ES-I3 (cell line): ENCODE results near the gene PITPNM2.

Experiments
- H3K36me3 ChIP-seq: 2 replicates; pipeline ENCODE4 v1.6.1; 2013; ENCODE audit warnings: mild to moderate bottlenecking, low read length, control low read depth, moderate library complexity; ENCODE audit not compliant: insufficient read depth
- H3K4me1 ChIP-seq: 2 replicates; pipeline ENCODE4 v1.6.1; 2013; ENCODE audit warnings: mild to moderate bottlenecking, control low read depth, low read length; ENCODE audit not compliant: insufficient read depth
- H3K9ac ChIP-seq: 2 replicates; pipeline ENCODE4 v1.6.1; 2013; ENCODE audit warnings: low read depth, mild to moderate bottlenecking, low read length, moderate library complexity
- H3K9me3 ChIP-seq: 2 replicates; pipeline ENCODE4 v1.6.1; 2013; ENCODE audit warnings: mild to moderate bottlenecking, low read length, moderate library complexity; ENCODE audit not compliant: control insufficient read depth, insufficient read depth

Gene PITPNM2

DNA sequence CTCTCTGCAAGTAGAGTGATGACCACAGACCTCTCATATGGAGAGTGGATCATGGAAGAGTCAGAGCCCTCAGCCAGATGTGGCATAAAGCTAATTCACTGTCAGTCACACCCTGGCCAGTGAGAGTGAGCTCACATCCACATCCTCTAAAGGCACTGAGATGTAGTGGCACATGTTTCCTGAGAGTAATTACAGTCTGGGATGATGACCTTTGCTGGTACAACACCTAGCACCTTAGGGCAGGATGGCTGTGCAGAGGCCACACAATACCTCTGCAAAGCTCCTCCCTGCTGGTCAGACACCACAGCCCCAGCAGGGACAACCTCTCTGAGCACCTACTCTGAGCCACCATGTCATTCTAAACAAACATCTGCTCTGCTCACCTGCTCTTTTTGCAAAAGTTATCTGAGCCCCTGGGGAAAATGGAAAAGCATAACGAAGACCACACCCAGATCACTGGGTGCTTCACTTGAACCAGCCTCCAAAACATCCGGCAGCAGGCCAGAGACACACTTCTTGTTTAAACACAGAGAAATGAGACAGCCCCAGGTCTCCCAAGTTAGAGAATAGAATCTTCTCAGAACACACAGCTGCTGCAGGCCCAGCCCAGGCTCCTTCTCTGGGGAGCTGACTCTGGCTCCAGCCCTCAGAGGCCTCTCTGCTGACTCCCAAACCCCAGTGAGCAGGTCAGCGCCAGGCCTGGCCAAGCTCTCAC lies 30.3 kb downstream of the PITPNM2 start:
- Histone ChIP-seq H3K4me1 (peaks cover 3% of the 10 kb centered on the region; the same call in 1 of the 2 replicates), H3K36me3 (no peaks in the 10 kb centered on the region; the same call in 1 of the 2 replicates), H3K9me3 (no peaks in the 10 kb centered on the region), H3K9ac (no peak overlapping the region)

DNA sequence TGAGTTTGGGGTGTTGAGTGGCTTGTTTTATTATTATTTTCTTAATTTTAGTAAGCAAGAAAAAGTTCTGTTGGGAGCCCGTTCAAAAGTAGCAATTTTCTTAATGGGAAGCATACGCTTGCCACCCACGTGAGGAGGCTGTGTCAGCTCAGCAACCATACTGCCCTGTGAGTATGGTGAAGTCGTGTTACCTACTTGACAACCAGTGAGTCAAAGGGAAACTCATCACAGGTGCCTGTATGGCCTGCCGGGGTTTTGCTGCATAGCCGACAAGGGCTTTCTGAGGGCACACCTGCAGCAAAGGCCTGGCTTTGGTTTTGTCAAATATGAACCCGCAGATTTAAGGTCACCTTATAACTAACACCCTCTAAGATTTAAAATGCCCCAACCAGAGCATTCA lies 31.1 kb downstream of the PITPNM2 start:
- Histone ChIP-seq H3K36me3 (no peaks in the 10 kb centered on the region; the same call in 1 of the 2 replicates), H3K4me1 (peaks cover 5% of the 10 kb centered on the region; the same call in 1 of the 2 replicates), H3K9me3 (no peaks in the 10 kb centered on the region), H3K9ac (no peak overlapping the region)

DNA sequence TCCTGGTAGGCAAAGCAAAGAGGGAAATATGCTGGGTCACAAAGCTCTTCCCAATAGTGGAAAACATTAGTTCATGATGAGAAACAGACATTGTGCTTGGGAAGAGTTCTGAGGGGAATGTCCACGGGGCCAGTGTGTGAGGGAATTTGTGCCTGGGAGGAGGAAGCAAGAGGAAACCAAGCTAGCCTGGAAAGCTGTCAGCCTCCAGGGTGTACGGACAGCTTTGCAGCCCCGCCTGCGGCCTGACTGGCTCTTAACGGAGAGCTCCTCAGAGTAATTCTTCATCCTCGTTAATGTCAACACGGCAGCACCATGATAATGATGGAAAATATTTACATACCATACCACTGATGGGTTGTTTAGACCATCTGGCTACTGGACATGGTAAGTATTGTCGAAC lies 32.4 kb downstream of the PITPNM2 start:
- Histone ChIP-seq H3K9me3 (no peaks in the 10 kb centered on the region), H3K9ac (no peak overlapping the region), H3K4me1 (peaks cover 5% of the 10 kb centered on the region; the same call in 1 of the 2 replicates), H3K36me3 (no peaks in the 10 kb centered on the region; the same call in 1 of the 2 replicates)

DNA sequence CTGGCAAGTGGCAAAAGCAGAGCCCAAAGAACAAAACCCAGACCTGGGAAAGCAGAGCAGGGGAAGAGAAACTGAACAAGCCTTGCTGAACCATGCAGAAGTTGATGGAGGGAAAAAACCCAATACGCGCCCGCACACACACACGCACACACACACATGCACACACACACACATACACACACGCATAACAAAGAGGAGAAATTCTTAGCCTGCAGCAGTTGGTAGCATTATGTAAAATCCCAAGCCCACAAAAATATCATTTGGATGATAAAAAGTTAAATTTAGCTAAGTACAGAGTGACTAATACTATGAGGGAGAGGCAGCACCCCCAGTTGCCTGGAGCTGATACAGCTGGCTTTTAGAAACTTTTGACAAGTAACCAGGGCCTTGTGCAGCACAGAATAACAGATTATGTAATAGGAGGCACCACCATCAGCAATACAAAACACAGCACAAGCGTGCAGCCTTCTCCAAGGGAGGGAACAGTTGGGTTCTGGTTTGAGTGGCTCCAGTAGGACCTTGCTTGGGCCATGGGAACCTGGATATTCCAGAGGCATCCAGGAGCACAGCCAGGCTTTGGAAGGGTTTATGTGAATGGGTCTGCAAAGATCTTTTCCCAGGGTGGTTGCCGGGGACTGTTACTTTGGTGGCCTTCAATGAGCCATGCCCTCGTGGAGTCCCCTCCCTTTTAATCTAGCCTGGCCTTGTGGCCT lies 35.3 kb downstream of the PITPNM2 start:
- H3K9ac ChIP-seq, result no peak overlapping the region
- peaks cover 14% of the 10 kb centered on the region for H3K4me1 ChIP-seq
- H3K9me3 ChIP-seq, result no peaks in the 10 kb centered on the region
- no peaks in the 10 kb centered on the region; the same call in 1 of the 2 replicates for H3K36me3 ChIP-seq

GRCh38 chr12:123114304-123115083 lies 36.4 kb downstream of the PITPNM2 start:
- Histone ChIP-seq H3K9ac (no peak overlapping the region), H3K36me3 (no peaks in the 10 kb centered on the region; the same call in 1 of the 2 replicates), H3K4me1 (peaks cover 14% of the 10 kb centered on the region), H3K9me3 (no peaks in the 10 kb centered on the region)

DNA sequence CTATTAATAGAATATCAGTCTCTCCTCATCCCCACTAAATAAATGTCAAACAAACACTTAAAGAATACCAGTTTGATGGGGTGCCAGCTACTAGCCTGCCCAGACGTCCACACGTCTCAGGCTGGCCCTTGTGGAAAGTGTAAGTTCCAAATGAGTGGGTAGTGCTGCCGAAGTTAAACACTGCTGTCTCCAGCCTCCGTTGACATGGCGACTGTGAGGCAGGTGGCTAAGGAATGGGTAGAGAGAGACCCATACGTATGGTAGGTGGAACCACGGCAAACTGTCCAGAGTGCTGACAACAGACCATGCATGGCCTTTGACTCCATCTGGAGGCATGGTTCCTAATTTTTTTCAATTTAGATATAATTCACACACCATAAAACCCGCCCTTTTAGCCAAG lies 37.9 kb downstream of the PITPNM2 start:
- H3K9me3 ChIP-seq, result no peaks in the 10 kb centered on the region
- H3K36me3 ChIP-seq, result no peaks in the 10 kb centered on the region; the same call in 1 of the 2 replicates
- peaks cover 14% of the 10 kb centered on the region for H3K4me1 ChIP-seq
- H3K9ac ChIP-seq, result no peak overlapping the region

- no peak overlapping the region for H3K9ac ChIP-seq
- no peaks in the 10 kb centered on the region; the same call in 1 of the 2 replicates for H3K36me3 ChIP-seq
- peaks cover 25% of the 10 kb centered on the region for H3K4me1 ChIP-seq
Observed at GRCh38 chr12:123111498-123112165, 39.3 kb downstream of the PITPNM2 start.

GRCh38 chr12:123109319-123109772 lies 41.5 kb downstream of the PITPNM2 start:
- Histone ChIP-seq H3K9me3 (no peaks in the 10 kb centered on the region), H3K4me1 (peaks cover 39% of the 10 kb centered on the region), H3K9ac (no peak overlapping the region), H3K36me3 (no peaks in the 10 kb centered on the region)

More at GRCh38 chr12:123111498-123112165, 39.3 kb downstream of the PITPNM2 start:
- no peaks in the 10 kb centered on the region for H3K9me3 ChIP-seq

GRCh38 chr12:123108682-123109066 lies 42.2 kb downstream of the PITPNM2 start:
- H3K4me1 ChIP-seq, result peaks cover 39% of the 10 kb centered on the region
- H3K9ac ChIP-seq, result no peak overlapping the region
- no peaks in the 10 kb centered on the region for H3K9me3 ChIP-seq
- H3K36me3 ChIP-seq, result no peaks in the 10 kb centered on the region

GRCh38 chr12:123107926-123108681 lies 42.8 kb downstream of the PITPNM2 start:
- no peaks in the 10 kb centered on the region for H3K36me3 ChIP-seq
- H3K4me1 ChIP-seq, result peaks cover 45% of the 10 kb centered on the region
- no peak overlapping the region for H3K9ac ChIP-seq
- no peaks in the 10 kb centered on the region for H3K9me3 ChIP-seq

DNA sequence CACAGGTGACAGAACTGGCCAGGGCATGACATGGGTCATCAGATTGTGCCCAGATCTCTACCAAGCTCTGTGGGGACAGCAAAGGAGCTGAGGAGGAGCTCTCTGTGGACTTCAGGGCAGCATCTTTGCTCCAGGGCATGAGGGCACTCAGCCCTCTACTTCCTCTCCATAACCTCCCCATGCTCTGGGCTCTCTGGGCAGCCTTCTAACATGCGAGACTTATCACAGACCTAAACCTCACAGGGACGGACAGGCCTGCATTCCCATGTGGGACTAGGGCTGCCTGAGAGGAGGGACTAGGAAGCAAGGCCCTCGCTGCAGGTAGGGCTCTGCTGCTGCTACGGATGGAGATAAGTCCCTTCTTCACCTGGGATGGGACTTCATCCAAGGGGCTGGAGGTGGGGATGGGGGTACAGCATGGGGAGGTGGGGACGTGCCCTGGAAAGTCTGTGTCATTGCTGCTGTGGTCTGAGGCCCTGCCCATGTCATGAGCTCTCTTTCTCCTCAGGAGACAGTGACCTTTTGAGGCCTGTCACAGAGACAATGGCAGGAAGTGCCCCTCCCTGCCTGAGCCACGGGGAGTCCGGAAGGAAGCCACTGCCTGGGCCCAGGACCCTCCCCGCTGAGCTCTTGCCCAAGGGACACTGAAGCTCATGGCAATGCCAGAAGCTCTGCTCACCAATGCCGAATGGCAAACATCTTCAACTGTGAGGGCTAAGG lies 44.1 kb downstream of the PITPNM2 start:
- no peaks in the 10 kb centered on the region for H3K36me3 ChIP-seq
- no peaks in the 10 kb centered on the region for H3K9me3 ChIP-seq
- H3K9ac ChIP-seq, result no peak overlapping the region
- H3K4me1 ChIP-seq, result peaks cover 49% of the 10 kb centered on the region

GRCh38 chr12:123105211-123105826 lies 45.6 kb downstream of the PITPNM2 start:
- peak overlapping the region; percentile 17; the same call in 1 of the 2 replicates for H3K9ac ChIP-seq
- H3K4me1 ChIP-seq, result peaks cover 54% of the 10 kb centered on the region
- no peaks in the 10 kb centered on the region for H3K9me3 ChIP-seq
- no peaks in the 10 kb centered on the region for H3K36me3 ChIP-seq
